ENCODE results near the gene LRMDA. TPM values are rescaled to one million over a fixed set of nuclear protein-coding genes. Genes with fewer than 3 reads are reported as not detected.
A peak's percentile ranks its signal among the peaks of the same experiment; 100 is the strongest.
"Not testable (repeated sequence)": the region's sequence is repeated elsewhere in the genome, so short reads cannot be mapped to it uniquely, and the experiment has no call there.

LRMDA gene
- total and polyA plus RNA-seq, 2 of the 13 experiments (the other 11 are each of a cell fraction or from before 2014, with no cell fraction given) = 13.4 to 22.0 TPM

GRCh38 chr10:75521194-75521829, 89.9 kb downstream of the LRMDA start (continued):
- TF ChIP-seq, protein P1, sequence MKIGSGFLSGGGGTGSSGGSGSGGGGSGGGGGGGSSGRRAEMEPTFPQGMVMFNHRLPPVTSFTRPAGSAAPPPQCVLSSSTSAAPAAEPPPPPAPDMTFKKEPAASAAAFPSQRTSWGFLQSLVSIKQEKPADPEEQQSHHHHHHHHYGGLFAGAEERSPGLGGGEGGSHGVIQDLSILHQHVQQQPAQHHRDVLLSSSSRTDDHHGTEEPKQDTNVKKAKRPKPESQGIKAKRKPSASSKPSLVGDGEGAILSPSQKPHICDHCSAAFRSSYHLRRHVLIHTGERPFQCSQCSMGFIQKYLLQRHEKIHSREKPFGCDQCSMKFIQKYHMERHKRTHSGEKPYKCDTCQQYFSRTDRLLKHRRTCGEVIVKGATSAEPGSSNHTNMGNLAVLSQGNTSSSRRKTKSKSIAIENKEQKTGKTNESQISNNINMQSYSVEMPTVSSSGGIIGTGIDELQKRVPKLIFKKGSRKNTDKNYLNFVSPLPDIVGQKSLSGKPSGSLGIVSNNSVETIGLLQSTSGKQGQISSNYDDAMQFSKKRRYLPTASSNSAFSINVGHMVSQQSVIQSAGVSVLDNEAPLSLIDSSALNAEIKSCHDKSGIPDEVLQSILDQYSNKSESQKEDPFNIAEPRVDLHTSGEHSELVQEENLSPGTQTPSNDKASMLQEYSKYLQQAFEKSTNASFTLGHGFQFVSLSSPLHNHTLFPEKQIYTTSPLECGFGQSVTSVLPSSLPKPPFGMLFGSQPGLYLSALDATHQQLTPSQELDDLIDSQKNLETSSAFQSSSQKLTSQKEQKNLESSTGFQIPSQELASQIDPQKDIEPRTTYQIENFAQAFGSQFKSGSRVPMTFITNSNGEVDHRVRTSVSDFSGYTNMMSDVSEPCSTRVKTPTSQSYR (CRISPR knock-in tag; IDR thresholded peaks at IDR 0.05; ENCODE audit: borderline replicate concordance) = peak; percentile 97
- TF ChIP-seq HDAC1 (CRISPR knock-in tag; IDR thresholded peaks at IDR 0.05) (peak; percentile 36; the same call in 1 of the 2 replicates), ETV5 (CRISPR knock-in tag; IDR thresholded peaks at IDR 0.05; ENCODE audit: borderline replicate concordance) (peak; percentile 32; the same call in 1 of the 2 replicates), SKIL (CRISPR knock-in tag; IDR thresholded peaks at IDR 0.05; ENCODE audit: borderline replicate concordance) (peak; percentile 65; the same call in 1 of the 2 replicates), ZNF263 (CRISPR knock-in tag; IDR thresholded peaks at IDR 0.05) (0 out of 2 replicates have a peak, but pooled peaks have one; percentile 27), PITX1 (CRISPR knock-in tag; IDR thresholded peaks at IDR 0.05) (peak; percentile 71; the same call in 1 of the 2 replicates), SOX13 (CRISPR knock-in tag; conservative IDR thresholded peaks at IDR 0.05 in 1 of 2, IDR thresholded peaks at IDR 0.05 in 1 of 2) (peak in 1 of 2 experiments; percentile 72; a peak in 2 of 4 replicates), ZGPAT (CRISPR knock-in tag; IDR thresholded peaks at IDR 0.05) (peak; percentile 82), ZNF589 (CRISPR knock-in tag; conservative IDR thresholded peaks at IDR 0.05) (peak; percentile 66; the same call in 1 of the 2 replicates), DRAP1 (CRISPR knock-in tag; IDR thresholded peaks at IDR 0.05) (peak; percentile 58), ZNF331 (CRISPR knock-in tag; IDR thresholded peaks at IDR 0.05) (peak; percentile 55; the same call in 1 of the 2 replicates), ZBTB7B (CRISPR knock-in tag; IDR thresholded peaks at IDR 0.05) (peak; percentile 84), HMG20A (CRISPR knock-in tag; IDR thresholded peaks at IDR 0.05; ENCODE audit: borderline replicate concordance) (peak; percentile 47; the same call in 1 of the 2 replicates)
- TF ChIP-seq, protein P2, sequence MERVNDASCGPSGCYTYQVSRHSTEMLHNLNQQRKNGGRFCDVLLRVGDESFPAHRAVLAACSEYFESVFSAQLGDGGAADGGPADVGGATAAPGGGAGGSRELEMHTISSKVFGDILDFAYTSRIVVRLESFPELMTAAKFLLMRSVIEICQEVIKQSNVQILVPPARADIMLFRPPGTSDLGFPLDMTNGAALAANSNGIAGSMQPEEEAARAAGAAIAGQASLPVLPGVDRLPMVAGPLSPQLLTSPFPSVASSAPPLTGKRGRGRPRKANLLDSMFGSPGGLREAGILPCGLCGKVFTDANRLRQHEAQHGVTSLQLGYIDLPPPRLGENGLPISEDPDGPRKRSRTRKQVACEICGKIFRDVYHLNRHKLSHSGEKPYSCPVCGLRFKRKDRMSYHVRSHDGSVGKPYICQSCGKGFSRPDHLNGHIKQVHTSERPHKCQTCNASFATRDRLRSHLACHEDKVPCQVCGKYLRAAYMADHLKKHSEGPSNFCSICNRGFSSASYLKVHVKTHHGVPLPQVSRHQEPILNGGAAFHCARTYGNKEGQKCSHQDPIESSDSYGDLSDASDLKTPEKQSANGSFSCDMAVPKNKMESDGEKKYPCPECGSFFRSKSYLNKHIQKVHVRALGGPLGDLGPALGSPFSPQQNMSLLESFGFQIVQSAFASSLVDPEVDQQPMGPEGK (CRISPR knock-in tag; IDR thresholded peaks at IDR 0.05) = peak; percentile 42
- TF ChIP-seq SOX13 (IDR thresholded peaks at IDR 0.05) = not testable (repeated sequence)
- TF ChIP-seq, protein P3, sequence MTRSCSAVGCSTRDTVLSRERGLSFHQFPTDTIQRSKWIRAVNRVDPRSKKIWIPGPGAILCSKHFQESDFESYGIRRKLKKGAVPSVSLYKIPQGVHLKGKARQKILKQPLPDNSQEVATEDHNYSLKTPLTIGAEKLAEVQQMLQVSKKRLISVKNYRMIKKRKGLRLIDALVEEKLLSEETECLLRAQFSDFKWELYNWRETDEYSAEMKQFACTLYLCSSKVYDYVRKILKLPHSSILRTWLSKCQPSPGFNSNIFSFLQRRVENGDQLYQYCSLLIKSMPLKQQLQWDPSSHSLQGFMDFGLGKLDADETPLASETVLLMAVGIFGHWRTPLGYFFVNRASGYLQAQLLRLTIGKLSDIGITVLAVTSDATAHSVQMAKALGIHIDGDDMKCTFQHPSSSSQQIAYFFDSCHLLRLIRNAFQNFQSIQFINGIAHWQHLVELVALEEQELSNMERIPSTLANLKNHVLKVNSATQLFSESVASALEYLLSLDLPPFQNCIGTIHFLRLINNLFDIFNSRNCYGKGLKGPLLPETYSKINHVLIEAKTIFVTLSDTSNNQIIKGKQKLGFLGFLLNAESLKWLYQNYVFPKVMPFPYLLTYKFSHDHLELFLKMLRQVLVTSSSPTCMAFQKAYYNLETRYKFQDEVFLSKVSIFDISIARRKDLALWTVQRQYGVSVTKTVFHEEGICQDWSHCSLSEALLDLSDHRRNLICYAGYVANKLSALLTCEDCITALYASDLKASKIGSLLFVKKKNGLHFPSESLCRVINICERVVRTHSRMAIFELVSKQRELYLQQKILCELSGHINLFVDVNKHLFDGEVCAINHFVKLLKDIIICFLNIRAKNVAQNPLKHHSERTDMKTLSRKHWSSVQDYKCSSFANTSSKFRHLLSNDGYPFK (CRISPR knock-in tag; IDR thresholded peaks at IDR 0.05; ENCODE audit: borderline replicate concordance) = peak; percentile 56; the same call in 1 of the 2 replicates

All from HepG2 (cell line).